Activated B cell treated with CpG ODN at 0.5 μM for 24 hours (primary cell): ENCODE measurements around the gene TCF7L1. TPM values are rescaled to one million over a fixed set of nuclear protein-coding genes. Genes with fewer than 3 reads are reported as not detected.

Experiments
- ATAC-seq: fragments of 200-7000 bp; cut with Tn5 transposase; one replicate; pipeline ENCODE4 v1.10.0; 2021; ENCODE audit warnings: low read depth, mild to moderate bottlenecking, moderate library complexity
- CTCF ChIA-PET: fragments of 350-600 bp; sonication (Branson Sonifier 250); formaldehyde crosslinking; loops from one replicate; lab custom pipeline; 2021; ENCODE audit warnings: antibody characterized with exemption; lab: Charles Lee
- POLR2A ChIA-PET: fragments of 350-600 bp; sonication (Branson Sonifier 250); formaldehyde crosslinking; loops from one replicate; lab custom pipeline; 2021; ENCODE audit warnings: antibody characterized with exemption; lab: Charles Lee
- DNase-seq: peaks from one replicate; pipeline ENCODE4 v3.0.0; 2022
- H3K27ac Mint-ChIP-seq: one replicate; pipeline ENCODE4 v1.8.0; 2020; ENCODE audit warnings: mixed read lengths
- H3K27me3 Mint-ChIP-seq: one replicate; pipeline ENCODE4 v1.8.0; 2021; ENCODE audit warnings: mixed read lengths
- H3K36me3 Mint-ChIP-seq: one replicate; pipeline ENCODE4 v1.8.0; 2021; ENCODE audit warnings: low read depth, mixed read lengths
- H3K4me1 Mint-ChIP-seq: one replicate; pipeline ENCODE4 v1.8.0; 2021; ENCODE audit warnings: mixed read lengths
- H3K4me3 Mint-ChIP-seq: one replicate; pipeline ENCODE4 v1.8.0; 2020; ENCODE audit warnings: mild to moderate bottlenecking, mixed read lengths
- H3K9me3 Mint-ChIP-seq: one replicate; pipeline ENCODE4 v1.8.0; 2020; ENCODE audit warnings: mixed read lengths
- intact Hi-C: fragments of 100-400 bp; cut with micrococcal nuclease; formaldehyde crosslinking; loops from one replicate; pipeline ENCODE4 v1.15.1; 2024
- total RNA-seq: library from RNA; stranded (reverse); gene quantifications from 2 replicates; pipeline ENCODE4 v1.2.3, GENCODE V29; 2022
- TF ChIP-seq, protein P1 (sequence below): fragments of 200-600 bp; IDR thresholded peaks from one replicate; pipeline ENCODE4 v1.8.0; 2022; ENCODE audit warnings: antibody characterized with exemption, mild to moderate bottlenecking

Gene TCF7L1
- total RNA-seq, 1 donor from 2014 or later, result 0.07 TPM

DNA sequence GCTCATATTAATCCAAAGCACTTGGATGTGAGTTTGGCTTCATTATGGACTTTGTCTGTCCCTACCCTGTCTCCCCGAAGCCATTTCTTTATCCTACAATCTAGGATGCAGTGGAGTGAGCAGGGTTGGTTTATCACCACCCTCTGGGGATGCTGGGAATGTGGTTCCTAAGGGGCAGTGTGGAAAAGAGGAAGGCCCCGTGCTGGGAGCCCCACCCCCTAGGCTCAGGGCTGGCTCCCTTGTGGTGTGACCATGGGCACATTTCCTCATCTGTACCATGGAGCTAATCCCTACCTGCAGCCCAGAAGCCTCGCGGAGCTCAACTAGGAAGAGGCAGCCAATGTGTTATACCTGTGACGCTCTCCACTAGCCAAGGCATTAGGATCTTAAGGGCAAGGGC lies 102.1 kb downstream of the TCF7L1 start:
- Mint-ChIP-seq H3K27me3 (peaks cover 38% of the 10 kb centered on the region), H3K4me1 (no peaks in the 10 kb centered on the region), H3K9me3 (no peaks in the 10 kb centered on the region), H3K36me3 (no peaks in the 10 kb centered on the region), H3K27ac (no peak overlapping the region), H3K4me3 (no peak overlapping the region)
- ATAC-seq, result no peak
- ChIA-PET CTCF (no interaction called here), POLR2A (no interaction called here)
- no peak for DNase-seq
- TF ChIP-seq, protein P1, sequence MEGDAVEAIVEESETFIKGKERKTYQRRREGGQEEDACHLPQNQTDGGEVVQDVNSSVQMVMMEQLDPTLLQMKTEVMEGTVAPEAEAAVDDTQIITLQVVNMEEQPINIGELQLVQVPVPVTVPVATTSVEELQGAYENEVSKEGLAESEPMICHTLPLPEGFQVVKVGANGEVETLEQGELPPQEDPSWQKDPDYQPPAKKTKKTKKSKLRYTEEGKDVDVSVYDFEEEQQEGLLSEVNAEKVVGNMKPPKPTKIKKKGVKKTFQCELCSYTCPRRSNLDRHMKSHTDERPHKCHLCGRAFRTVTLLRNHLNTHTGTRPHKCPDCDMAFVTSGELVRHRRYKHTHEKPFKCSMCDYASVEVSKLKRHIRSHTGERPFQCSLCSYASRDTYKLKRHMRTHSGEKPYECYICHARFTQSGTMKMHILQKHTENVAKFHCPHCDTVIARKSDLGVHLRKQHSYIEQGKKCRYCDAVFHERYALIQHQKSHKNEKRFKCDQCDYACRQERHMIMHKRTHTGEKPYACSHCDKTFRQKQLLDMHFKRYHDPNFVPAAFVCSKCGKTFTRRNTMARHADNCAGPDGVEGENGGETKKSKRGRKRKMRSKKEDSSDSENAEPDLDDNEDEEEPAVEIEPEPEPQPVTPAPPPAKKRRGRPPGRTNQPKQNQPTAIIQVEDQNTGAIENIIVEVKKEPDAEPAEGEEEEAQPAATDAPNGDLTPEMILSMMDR, result no peak
- intact Hi-C loops, result no loop called here

DNA sequence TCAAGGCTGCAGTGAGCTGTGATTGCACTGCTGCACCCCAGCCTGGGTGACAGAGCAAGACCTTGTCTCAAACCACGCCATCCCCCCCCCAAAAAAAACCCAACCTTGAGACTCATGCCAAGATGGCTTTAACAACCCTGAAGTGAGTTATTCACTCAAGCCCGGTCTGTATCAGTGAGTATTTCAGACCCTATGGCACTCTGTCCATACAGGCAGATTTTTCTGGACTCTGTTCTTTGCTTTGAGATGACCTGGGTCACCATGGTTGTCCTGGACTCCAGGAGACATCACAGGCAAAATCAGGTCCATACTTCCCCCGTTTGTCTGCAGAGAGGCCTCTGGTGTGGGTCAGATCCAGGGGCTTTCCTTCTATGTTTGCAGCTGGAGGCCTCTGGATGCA lies 102.9 kb downstream of the TCF7L1 start:
- ChIA-PET CTCF (no interaction called here), POLR2A (no interaction called here)
- Mint-ChIP-seq H3K4me3 (no peak overlapping the region), H3K27me3 (peaks cover 38% of the 10 kb centered on the region), H3K4me1 (no peaks in the 10 kb centered on the region), H3K36me3 (no peaks in the 10 kb centered on the region), H3K9me3 (no peaks in the 10 kb centered on the region), H3K27ac (no peak overlapping the region)
- no peak for DNase-seq
- TF ChIP-seq, protein P1, result no peak
- ATAC-seq, result no peak
- intact Hi-C loops, result no loop called here

- Mint-ChIP-seq H3K27ac (no peak overlapping the region), H3K27me3 (peaks cover 40% of the 10 kb centered on the region), H3K4me1 (no peaks in the 10 kb centered on the region), H3K4me3 (no peak overlapping the region), H3K9me3 (no peaks in the 10 kb centered on the region), H3K36me3 (no peaks in the 10 kb centered on the region)
- intact Hi-C loops, result no loop called here
- ATAC-seq (no peak), DNase-seq (no peak)
- POLR2A ChIA-PET, result no interaction called here
- CTCF ChIA-PET, result no interaction called here
- TF ChIP-seq, protein P1, result no peak
Observed at GRCh38 chr2:85237849-85238565, 104.8 kb downstream of the TCF7L1 start.

DNA sequence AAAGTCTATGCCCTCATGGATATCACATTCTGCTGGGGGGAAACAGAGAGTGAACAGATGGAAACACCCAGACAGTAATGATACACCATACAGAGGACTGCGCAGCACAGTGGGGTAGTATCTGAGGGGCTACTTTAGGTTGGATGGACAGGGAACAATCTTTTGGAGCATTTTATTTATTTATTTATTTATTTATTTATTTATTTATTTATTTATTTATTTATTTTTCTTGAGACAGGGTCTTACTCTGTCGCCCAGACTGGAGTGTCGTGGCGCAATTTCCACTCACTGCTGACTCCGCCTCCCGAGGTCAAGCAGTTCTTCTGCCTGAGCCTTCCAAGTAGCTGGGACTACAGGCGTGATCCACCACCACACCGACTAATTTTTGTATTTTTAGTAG lies 105.4 kb downstream of the TCF7L1 start:
- intact Hi-C loops, result no loop called here
- Mint-ChIP-seq H3K4me1 (no peaks in the 10 kb centered on the region), H3K27ac (no peak overlapping the region), H3K4me3 (no peak overlapping the region), H3K9me3 (no peaks in the 10 kb centered on the region), H3K27me3 (peaks cover 44% of the 10 kb centered on the region), H3K36me3 (no peaks in the 10 kb centered on the region)
- no peak for ATAC-seq
- no peak for DNase-seq
- POLR2A ChIA-PET, result no interaction called here
- TF ChIP-seq, protein P1, result no peak
- CTCF ChIA-PET, result no interaction called here

DNA sequence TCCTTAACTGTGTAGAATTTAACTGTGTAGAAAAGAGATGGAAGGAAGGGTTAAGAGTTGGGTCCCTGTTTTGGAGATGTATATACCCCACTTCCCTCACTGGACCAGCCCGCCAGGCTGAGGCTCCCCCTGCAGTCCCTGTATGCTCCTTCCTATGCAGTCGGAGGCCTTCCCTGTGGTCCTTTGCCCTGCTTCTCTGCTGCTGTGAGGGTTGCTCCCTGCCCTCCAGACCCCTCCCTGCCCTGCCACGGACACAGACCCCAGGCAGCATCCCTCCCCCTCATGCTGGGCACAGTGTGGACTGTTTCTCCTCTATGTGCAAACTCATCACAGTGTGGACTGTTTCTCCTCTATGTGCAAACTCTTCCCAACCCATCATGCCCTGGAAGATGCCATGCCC lies 105.9 kb downstream of the TCF7L1 start:
- POLR2A ChIA-PET, result no interaction called here
- H3K9me3 Mint-ChIP-seq, result no peaks in the 10 kb centered on the region
- TF ChIP-seq, protein P1, result no peak
- H3K4me3 Mint-ChIP-seq, result no peak overlapping the region
- CTCF ChIA-PET, result no interaction called here
- peaks cover 47% of the 10 kb centered on the region for H3K27me3 Mint-ChIP-seq
- H3K4me1 Mint-ChIP-seq, result no peaks in the 10 kb centered on the region
- intact Hi-C loops, result no loop called here
- no peak overlapping the region for H3K27ac Mint-ChIP-seq
- no peak for DNase-seq
- no peaks in the 10 kb centered on the region for H3K36me3 Mint-ChIP-seq
- ATAC-seq, result no peak
